GM19023 (cell line): ENCODE measurements around the gene APOBEC3C.
"Not testable (repeated sequence)": the region's sequence is repeated elsewhere in the genome, so short reads cannot be mapped to it uniquely, and the experiment has no call there.

ENCODE experiments used
- ATAC-seq: cut with Tn5 transposase; IDR thresholded peaks from one replicate; pipeline ENCODE4 v1.9.1; 2021; ENCODE audit warnings: mild to moderate bottlenecking, moderate library complexity; ENCODE audit not compliant: unreplicated experiment

The APOBEC3C gene

DNA sequence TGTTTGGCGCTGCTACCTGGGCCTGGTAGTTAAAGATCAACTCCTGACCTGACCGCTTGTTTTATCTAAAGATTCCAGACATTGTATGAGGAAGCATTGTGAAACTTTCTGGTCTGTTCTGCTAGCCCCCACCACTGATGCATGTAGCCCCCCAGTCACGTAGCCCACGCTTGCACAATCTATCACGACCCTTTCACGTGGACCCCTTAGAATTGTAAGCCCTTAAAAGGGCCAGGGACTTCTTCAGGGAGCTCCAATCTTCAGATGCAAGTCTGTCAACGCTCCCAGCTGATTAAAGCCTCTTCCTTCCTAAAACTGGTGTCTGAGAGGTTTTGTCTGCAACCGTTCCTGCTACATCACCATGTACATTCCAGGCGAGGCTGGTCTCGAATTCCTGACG lies 41.6 kb downstream of the APOBEC3C start:
- no peak for ATAC-seq

DNA sequence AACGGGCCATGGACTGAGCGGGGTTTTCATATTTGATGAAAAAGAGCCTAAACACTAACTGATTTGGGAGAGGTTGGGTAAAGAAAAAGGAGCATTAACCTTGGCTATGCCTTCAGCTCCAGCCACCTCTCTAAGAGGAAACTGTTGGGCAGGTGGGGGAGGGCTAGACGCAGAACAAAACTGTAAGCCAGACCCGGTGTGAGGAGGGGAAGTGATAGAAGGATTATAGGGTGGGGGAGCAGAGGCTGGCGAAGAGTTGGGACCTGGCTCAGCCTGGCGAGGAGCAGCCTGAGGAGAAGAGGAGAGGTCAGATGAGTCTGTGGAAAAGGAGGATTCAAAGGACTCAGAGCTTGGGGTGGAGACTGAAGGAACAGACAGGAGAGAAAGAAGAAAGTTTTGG lies 47.2 kb downstream of the APOBEC3C start:
- not testable (repeated sequence) for ATAC-seq

DNA sequence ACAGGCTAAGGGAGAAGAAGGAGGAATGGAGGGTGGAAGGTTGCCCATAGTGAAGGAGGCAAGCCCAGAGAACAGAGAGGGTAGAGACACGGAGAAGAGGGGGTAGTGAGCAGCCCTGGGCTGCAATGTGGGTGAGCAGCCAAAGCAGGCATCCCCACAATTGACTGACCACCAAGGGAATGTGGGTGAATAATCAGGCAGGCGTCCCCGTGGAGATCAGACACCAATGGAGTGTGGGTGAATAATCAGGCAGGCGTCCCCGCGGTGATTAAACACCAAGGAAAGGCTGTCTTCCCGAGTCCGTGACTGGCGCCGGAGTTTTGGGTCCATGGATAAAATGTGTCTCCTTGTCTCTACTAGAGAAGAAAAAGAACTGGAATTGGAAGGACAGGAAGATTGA lies 47.9 kb downstream of the APOBEC3C start:
- ATAC-seq = not testable (repeated sequence)

DNA sequence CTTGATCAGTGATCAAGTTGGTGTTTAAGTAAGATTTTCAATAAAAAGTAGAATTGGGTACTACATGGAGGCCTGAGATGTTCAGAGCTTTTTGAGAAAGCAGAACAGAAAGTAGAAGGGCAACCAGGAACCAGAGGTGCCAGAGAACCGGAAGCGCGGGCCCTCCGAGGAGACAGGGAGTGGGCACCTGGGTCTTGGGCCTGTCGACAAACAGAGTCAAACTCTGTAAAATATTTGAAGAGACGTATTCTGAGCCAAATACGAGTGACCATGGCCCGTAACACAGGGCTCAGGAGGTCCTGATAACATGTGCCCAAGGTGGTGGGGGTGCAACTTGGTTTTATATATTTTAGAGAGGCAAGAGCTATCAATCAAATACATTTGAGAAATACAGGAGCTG lies 49.8 kb downstream of the APOBEC3C start:
- not testable (repeated sequence) for ATAC-seq

DNA sequence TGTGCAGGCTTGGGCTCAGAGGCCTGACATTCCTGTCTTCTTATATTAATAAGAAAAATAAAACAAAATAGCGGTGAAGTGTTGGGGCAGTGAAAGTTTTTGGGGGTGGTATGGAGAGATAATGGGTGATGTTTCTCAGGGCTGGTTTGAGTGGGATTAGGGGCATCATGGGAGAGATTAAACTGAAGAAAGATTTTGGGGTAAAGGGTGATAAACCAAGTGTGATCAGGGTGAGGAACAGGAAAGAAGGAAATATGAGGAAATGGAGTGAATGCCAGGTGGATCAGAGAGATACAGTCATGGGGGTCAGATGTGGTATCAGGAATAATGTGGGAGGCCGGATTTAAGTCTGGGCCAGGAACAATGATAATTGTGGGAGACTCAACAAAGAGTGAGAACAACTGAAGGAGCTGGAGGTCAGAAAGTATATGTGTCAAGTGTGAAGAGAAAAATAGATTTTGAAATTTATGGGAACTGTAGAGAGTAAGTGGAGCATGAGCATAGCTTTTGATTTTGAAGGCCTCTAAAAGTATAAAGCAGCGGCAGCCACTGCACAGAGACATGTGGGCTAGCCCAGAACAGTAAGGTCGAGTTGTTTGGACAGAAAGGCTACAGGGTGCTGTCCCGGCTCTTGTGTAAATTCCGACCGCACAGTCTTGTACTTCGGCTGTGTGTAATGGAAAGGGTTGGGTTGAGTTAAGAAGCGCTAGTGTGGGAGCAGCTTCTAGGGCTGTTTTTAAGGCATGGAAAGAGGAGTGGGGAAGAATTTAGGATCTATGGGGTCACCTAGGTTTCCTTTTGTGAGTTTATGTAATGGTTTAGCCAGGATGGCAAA lies 52.6 kb downstream of the APOBEC3C start:
- peak; percentile 53 for ATAC-seq

DNA sequence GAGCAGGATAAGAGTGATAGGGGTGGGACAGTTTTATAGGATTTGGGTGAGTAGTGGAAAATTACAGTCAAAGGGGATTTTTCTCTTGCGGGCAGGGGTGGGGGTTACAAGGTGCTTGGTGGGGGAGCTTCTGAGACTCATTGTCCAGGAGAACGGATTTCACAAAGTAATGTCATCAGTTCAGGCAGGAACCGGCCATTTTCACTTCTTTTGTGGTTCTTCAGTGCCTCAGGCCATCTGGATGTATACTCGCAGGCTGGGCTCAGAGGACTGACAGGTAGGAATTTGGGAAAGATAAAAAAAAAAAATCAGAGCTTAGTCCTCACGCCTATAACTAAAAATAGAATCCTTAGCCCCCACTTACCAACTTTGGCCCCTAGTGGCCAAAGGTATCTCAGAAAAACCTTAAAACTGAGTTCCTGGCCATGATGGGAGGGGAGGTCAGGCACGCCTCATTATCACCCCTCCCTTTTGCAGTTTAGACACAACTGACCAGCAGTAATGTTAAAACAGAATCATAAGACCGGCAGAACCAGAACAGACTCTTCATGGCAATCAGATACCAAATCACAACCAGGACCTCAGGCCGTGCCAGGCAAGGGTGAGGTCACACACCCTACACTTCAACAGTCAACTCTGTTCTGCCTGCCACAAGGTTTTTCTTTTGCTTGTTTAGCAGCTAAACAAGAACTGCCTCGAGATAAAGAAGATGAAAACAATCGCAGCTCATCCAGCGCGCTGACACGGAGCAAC lies 54.2 kb downstream of the APOBEC3C start:
- ATAC-seq = no peak
